Natural killer cell (primary cell): ENCODE data around the gene TM9SF3. TPM values are rescaled to one million over a fixed set of nuclear protein-coding genes. Genes with fewer than 3 reads are reported as not detected.

ENCODE experiments used
- ATAC-seq, 3 donors: fragments of 150-1000 bp in 2 of 3; fragments of 200-7000 bp in 1 of 3; cut with Tn5 transposase; 1 replicate in 1 of 3; 2 replicates in 2 of 3; pipeline ENCODE4 v1.10.0; 2021; ENCODE audit warnings: mild to moderate bottlenecking in 2 of 3, moderate library complexity in 2 of 3
- DNase-seq, 2 donors: peaks; one replicate each; pipeline versions ENCODE4 v3.0.0 to v3.0.0-alpha.2; 2013 to 2021; ENCODE audit warnings: mixed read lengths in 1 of 2
- H3K27ac ChIP-seq: one replicate; pipeline ENCODE4 v1.5.1; 2013; ENCODE audit warnings: mild to moderate bottlenecking, low read length
- H3K27me3 ChIP-seq: one replicate; pipeline ENCODE4 v1.6.1; 2013; ENCODE audit warnings: low read length; ENCODE audit not compliant: control insufficient read depth, insufficient read depth
- H3K36me3 ChIP-seq: one replicate; pipeline ENCODE4 v1.6.1; 2013; ENCODE audit warnings: low read length; ENCODE audit not compliant: control insufficient read depth, insufficient read depth
- H3K4me1 ChIP-seq: one replicate; pipeline ENCODE4 v1.6.1; 2013; ENCODE audit warnings: low read length; ENCODE audit not compliant: control insufficient read depth, insufficient read depth
- H3K4me3 ChIP-seq: one replicate; pipeline ENCODE4 v1.5.1; 2013; ENCODE audit warnings: low read length
- H3K9me3 ChIP-seq: one replicate; pipeline ENCODE4 v1.6.1; 2013; ENCODE audit warnings: low read length; ENCODE audit not compliant: control insufficient read depth, insufficient read depth
- H3K27ac Mint-ChIP-seq, 2 donors: one replicate each; pipeline ENCODE4 v1.8.0; 2022; ENCODE audit warnings: mild to moderate bottlenecking in 2 of 2, mixed read lengths in 2 of 2, moderate library complexity in 1 of 2
- H3K27me3 Mint-ChIP-seq, 2 donors: one replicate each; pipeline ENCODE4 v1.8.0; 2022; ENCODE audit warnings: low read depth in 2 of 2, mixed read lengths in 2 of 2
- H3K36me3 Mint-ChIP-seq: one replicate; pipeline ENCODE4 v1.8.0; 2022; ENCODE audit warnings: mixed read lengths
- H3K4me1 Mint-ChIP-seq, 2 donors: one replicate each; pipeline ENCODE4 v1.8.0; 2022; ENCODE audit warnings: mixed read lengths in 2 of 2
- H3K4me3 Mint-ChIP-seq: one replicate; pipeline ENCODE4 v1.8.0; 2022; ENCODE audit warnings: mild to moderate bottlenecking, moderate library complexity, mixed read lengths
- H3K9me3 Mint-ChIP-seq, 2 donors: one replicate each; pipeline ENCODE4 v1.8.0; 2022; ENCODE audit warnings: mixed read lengths in 2 of 2
- WGBS: methylation state at CpG from one replicate; pipeline ENCODE4 v1.1.7; 2013; ENCODE audit warnings: missing lambda C conversion rate; ENCODE audit not compliant: insufficient coverage; 5-methylcytosine and 5-hydroxymethylcytosine counted together
- intact Hi-C: fragments of 100-400 bp; cut with micrococcal nuclease; formaldehyde crosslinking; loops from one replicate; pipeline ENCODE4 v1.14.2; 2022
- total RNA-seq, 4 donors: library from RNA; stranded (reverse); fragments of 120-200 nt in 1 of 4; gene quantifications; one replicate each; pipeline versions ENCODE4 v1.2.3 to v1.2.4, GENCODE V29; 2013 to 2022
- TF ChIP-seq, protein P1 (sequence below): fragments of 200-600 bp; IDR thresholded peaks from one replicate; pipeline ENCODE4 v1.8.0; 2022; ENCODE audit warnings: antibody characterized with exemption

Gene TM9SF3
- total RNA-seq, 3 donors from 2014 or later (not counting 1 experiment from before 2014, with no cell fraction given): 113 to 119 (median 117) TPM

DNA sequence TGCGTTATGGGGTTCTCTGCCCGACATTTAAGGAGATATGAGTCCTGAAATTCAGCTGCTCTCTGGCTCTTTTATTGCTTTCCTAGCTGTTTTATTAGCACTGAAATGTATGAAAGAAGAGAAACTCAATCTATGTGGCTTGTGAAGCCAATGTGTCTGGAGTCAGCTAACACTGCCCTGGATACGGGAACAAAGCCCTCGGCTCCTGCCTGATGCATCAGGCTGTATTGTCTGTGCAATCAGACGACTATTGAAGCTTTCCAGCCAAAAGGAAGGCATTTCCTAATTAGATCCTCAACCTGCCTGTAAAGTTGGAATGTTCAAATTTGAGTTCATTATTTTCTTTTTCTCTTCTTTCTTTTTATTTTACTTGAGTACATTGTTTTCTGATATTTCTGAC lies 22.0 kb upstream of the TM9SF3 start:
- no peaks in the 10 kb centered on the region for H3K9me3 Mint-ChIP-seq
- Histone ChIP-seq H3K36me3 (peaks cover 58% of the 10 kb centered on the region), H3K9me3 (no peaks in the 10 kb centered on the region), H3K4me1 (peaks cover 18% of the 10 kb centered on the region), H3K4me3 (no peak overlapping the region), H3K27ac (no peak overlapping the region), H3K27me3 (no peaks in the 10 kb centered on the region)
- intact Hi-C loops: no loop called here
- TF ChIP-seq, protein P1, sequence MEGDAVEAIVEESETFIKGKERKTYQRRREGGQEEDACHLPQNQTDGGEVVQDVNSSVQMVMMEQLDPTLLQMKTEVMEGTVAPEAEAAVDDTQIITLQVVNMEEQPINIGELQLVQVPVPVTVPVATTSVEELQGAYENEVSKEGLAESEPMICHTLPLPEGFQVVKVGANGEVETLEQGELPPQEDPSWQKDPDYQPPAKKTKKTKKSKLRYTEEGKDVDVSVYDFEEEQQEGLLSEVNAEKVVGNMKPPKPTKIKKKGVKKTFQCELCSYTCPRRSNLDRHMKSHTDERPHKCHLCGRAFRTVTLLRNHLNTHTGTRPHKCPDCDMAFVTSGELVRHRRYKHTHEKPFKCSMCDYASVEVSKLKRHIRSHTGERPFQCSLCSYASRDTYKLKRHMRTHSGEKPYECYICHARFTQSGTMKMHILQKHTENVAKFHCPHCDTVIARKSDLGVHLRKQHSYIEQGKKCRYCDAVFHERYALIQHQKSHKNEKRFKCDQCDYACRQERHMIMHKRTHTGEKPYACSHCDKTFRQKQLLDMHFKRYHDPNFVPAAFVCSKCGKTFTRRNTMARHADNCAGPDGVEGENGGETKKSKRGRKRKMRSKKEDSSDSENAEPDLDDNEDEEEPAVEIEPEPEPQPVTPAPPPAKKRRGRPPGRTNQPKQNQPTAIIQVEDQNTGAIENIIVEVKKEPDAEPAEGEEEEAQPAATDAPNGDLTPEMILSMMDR: no peak
- H3K4me1 Mint-ChIP-seq: peaks cover 15 to 25% of the 10 kb centered on the region in 2 donors
- no peak for ATAC-seq
- H3K36me3 Mint-ChIP-seq: peaks cover 8% of the 10 kb centered on the region
- DNase-seq: no peak
- WGBS: 100% methylated on average over 5 of the region's 5 CpGs
- H3K4me3 Mint-ChIP-seq: no peak overlapping the region
- no peaks in the 10 kb centered on the region for H3K27me3 Mint-ChIP-seq
- H3K27ac Mint-ChIP-seq: peak overlapping the region in 1 of 2 donors; percentile 77

DNA sequence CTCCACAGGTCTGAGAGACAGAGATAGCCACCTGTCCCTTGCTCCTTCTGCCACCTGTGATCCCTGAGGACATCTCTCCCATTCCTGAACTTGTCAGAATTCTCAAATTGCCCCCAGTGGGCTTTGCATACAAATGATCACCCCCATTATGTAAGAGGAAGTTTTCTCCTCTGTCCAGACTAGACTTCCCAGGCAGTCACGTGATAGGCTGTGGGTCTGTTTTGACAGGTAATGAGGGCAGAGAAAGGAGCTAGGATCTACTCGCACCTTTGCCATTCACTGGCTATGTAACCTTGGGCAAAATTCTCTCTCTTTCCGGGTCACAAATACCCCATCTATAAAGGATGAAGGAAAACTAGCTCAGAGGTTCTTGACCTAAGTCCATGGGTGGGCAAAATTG lies 21.4 kb upstream of the TM9SF3 start:
- WGBS: 100% methylated on average over 2 of the region's 3 CpGs
- Mint-ChIP-seq H3K27ac (peak overlapping the region; percentile 38 to 77), H3K27me3 (no peaks in the 10 kb centered on the region), H3K4me1 (peaks cover 15 to 25% of the 10 kb centered on the region in 2 donors), H3K36me3 (peaks cover 8% of the 10 kb centered on the region), H3K9me3 (no peaks in the 10 kb centered on the region), H3K4me3 (no peak overlapping the region)
- no peak for ATAC-seq
- no peak for DNase-seq
- Histone ChIP-seq H3K27ac (no peak overlapping the region), H3K4me3 (no peak overlapping the region), H3K27me3 (no peaks in the 10 kb centered on the region), H3K9me3 (no peaks in the 10 kb centered on the region), H3K4me1 (peaks cover 18% of the 10 kb centered on the region), H3K36me3 (peaks cover 58% of the 10 kb centered on the region)
- intact Hi-C loops: no loop called here
- TF ChIP-seq, protein P1: no peak

DNA sequence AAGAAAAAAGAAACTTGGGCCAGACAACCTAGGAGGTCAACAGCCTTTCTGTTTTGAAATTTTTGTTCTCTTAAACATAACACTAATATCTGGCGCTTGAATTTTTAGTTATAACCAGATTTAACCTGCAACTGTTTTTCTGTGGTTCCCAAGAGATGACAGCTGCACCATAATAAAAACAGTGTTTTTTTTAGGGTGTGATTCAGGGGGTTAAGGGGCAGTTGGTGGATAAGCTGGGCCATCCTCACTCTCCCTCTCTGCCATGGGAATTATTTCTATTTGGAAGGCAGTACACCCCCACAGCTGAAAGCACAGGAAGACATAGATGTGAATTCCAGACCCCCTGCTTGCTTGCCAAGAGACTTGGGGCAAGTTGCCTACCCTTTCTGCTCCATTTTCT lies 20.1 kb upstream of the TM9SF3 start:
- no peak overlapping the region for H3K4me3 ChIP-seq
- no peak for DNase-seq
- Mint-ChIP-seq H3K4me1 (peaks cover 15 to 25% of the 10 kb centered on the region in 2 donors), H3K4me3 (no peak overlapping the region), H3K9me3 (no peaks in the 10 kb centered on the region), H3K27me3 (no peaks in the 10 kb centered on the region), H3K27ac (peak overlapping the region in 1 of 2 donors; percentile 52), H3K36me3 (peaks cover 8% of the 10 kb centered on the region)
- no peak for ATAC-seq
- TF ChIP-seq, protein P1: no peak
- H3K27me3 ChIP-seq: no peaks in the 10 kb centered on the region
- no peaks in the 10 kb centered on the region for H3K9me3 ChIP-seq
- H3K4me1 ChIP-seq: peaks cover 18% of the 10 kb centered on the region
- 56% methylated on average over 1 of the region's 1 CpG for WGBS
- no peak overlapping the region for H3K27ac ChIP-seq
- intact Hi-C loops: no loop called here
- H3K36me3 ChIP-seq: peaks cover 70% of the 10 kb centered on the region

DNA sequence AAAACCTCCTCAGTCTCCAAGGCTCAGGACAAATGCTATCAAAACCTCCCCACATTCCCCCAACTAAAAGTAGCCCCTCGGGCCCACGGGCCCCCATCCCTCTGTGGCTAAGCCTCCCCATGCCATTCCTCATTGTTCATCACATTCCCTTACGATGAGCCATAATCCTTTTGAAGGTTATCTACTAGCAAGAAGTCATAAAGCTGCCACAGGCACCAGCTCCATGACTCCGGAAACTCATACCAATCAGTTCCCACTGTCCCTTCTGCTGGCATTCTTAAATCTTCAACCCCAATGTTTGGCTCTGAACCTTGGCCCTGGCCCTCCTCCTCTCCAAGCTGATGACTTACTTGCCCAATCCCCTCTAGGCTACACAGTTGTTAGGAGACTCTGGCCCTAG lies 19.4 kb upstream of the TM9SF3 start:
- peaks cover 77% of the 10 kb centered on the region for H3K36me3 ChIP-seq
- WGBS: over 99% methylated on average over 4 of the region's 4 CpGs
- H3K27ac Mint-ChIP-seq: peak overlapping the region; percentile 7 to 52
- no peak overlapping the region for H3K27ac ChIP-seq
- H3K4me1 Mint-ChIP-seq: peaks cover 15 to 25% of the 10 kb centered on the region in 2 donors
- intact Hi-C loops: no loop called here
- H3K9me3 ChIP-seq: no peaks in the 10 kb centered on the region
- H3K9me3 Mint-ChIP-seq: no peaks in the 10 kb centered on the region
- TF ChIP-seq, protein P1: no peak
- H3K36me3 Mint-ChIP-seq: peaks cover 8% of the 10 kb centered on the region
- DNase-seq: no peak
- H3K27me3 Mint-ChIP-seq: no peaks in the 10 kb centered on the region
- H3K4me1 ChIP-seq: peaks cover 18% of the 10 kb centered on the region
- no peak for ATAC-seq
- no peak overlapping the region for H3K4me3 Mint-ChIP-seq
- H3K4me3 ChIP-seq: no peak overlapping the region
- H3K27me3 ChIP-seq: no peaks in the 10 kb centered on the region
